T-helper 17 cell (primary cell): ENCODE data around the gene FCN2. TPM values are rescaled to one million over a fixed set of nuclear protein-coding genes. Genes with fewer than 3 reads are reported as not detected.
"Not testable (repeated sequence)": the region's sequence is repeated elsewhere in the genome, so short reads cannot be mapped to it uniquely, and the experiment has no call there.

Source experiments
- ATAC-seq: fragments of 150-1000 bp; cut with Tn5 transposase; 2 replicates; pipeline ENCODE4 v1.10.0; 2021; ENCODE audit warnings: mild to moderate bottlenecking, moderate library complexity
- DNase-seq, 3 donors: peaks; one replicate each; pipeline versions ENCODE4 v3.0.0 to v3.0.0-alpha.2; 2020 to 2021
- H3K9me3 ChIP-seq: one replicate; pipeline ENCODE4 v1.7.0; 2013; ENCODE audit warnings: low read length, mild to moderate bottlenecking; ENCODE audit not compliant: control insufficient read depth, poor library complexity, severe bottlenecking
- H3K27ac Mint-ChIP-seq: one replicate; pipeline ENCODE4 v1.8.0; 2022; ENCODE audit warnings: mild to moderate bottlenecking, moderate library complexity, mixed read lengths
- H3K27me3 Mint-ChIP-seq: one replicate; pipeline ENCODE4 v1.8.0; 2022; ENCODE audit warnings: mixed read lengths
- H3K36me3 Mint-ChIP-seq: one replicate; pipeline ENCODE4 v1.8.0; 2022; ENCODE audit warnings: low read depth, mixed read lengths
- H3K4me1 Mint-ChIP-seq: one replicate; pipeline ENCODE4 v1.8.0; 2022; ENCODE audit warnings: mild to moderate bottlenecking, mixed read lengths
- H3K4me3 Mint-ChIP-seq: one replicate; pipeline ENCODE4 v1.8.0; 2022; ENCODE audit warnings: mild to moderate bottlenecking, moderate library complexity, mixed read lengths
- total RNA-seq, 4 donors: library from RNA in 2 of 4; stranded (reverse) in 2 of 4; gene quantifications; one replicate each; pipeline ENCODE4 v1.2.3 and lab custom pipeline; 2022 to 2026

The FCN2 gene
- total RNA-seq, 2 donors from 2014 or later: not detected

GRCh38 chr9:134852906-134853654 is 27.5 kb upstream of the FCN2 start:
- Mint-ChIP-seq H3K27me3 (peaks cover 1% of the 10 kb centered on the region), H3K4me3 (no peak overlapping the region), H3K27ac (no peak overlapping the region), H3K4me1 (peaks cover under 1% of the 10 kb centered on the region), H3K36me3 (no peaks in the 10 kb centered on the region)
- DNase-seq: no peak
- no peak for ATAC-seq
- no peaks in the 10 kb centered on the region for H3K9me3 ChIP-seq

- ATAC-seq: no peak
- Mint-ChIP-seq H3K27me3 (peaks cover 8% of the 10 kb centered on the region), H3K4me3 (no peak overlapping the region), H3K36me3 (no peaks in the 10 kb centered on the region), H3K4me1 (peaks cover 3% of the 10 kb centered on the region), H3K27ac (no peak overlapping the region)
- no peak for DNase-seq
- no peaks in the 10 kb centered on the region for H3K9me3 ChIP-seq
These were observed 26.7 kb upstream of the FCN2 start for GRCh38 chr9:134853893-134854292.

DNA sequence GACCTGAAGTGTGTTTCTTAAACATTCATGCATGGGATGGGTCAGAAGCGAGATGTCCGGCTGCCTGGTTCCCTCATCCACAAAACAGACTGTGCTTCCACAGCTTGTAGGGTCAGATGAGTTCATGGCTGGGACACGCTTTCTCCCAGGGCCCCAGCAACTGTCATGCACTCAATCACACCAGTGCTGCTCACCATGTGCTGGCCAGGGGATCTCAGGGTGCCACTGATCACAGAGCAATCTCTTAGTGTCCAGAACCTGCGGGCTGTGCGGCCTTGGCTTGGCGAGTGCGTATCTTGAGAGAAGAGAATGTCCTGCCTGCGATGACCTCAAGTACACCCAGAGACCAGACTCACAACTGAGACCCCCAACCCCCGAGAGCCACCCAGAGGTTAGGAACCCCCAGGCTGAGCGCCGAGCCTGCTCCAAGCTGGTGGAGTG is 26.0 kb upstream of the FCN2 start:
- no peaks in the 10 kb centered on the region for H3K9me3 ChIP-seq
- Mint-ChIP-seq H3K27me3 (peaks cover 8% of the 10 kb centered on the region), H3K36me3 (no peaks in the 10 kb centered on the region), H3K4me3 (no peak overlapping the region), H3K27ac (no peak overlapping the region), H3K4me1 (peaks cover 3% of the 10 kb centered on the region)
- no peak for DNase-seq
- no peak for ATAC-seq

DNA sequence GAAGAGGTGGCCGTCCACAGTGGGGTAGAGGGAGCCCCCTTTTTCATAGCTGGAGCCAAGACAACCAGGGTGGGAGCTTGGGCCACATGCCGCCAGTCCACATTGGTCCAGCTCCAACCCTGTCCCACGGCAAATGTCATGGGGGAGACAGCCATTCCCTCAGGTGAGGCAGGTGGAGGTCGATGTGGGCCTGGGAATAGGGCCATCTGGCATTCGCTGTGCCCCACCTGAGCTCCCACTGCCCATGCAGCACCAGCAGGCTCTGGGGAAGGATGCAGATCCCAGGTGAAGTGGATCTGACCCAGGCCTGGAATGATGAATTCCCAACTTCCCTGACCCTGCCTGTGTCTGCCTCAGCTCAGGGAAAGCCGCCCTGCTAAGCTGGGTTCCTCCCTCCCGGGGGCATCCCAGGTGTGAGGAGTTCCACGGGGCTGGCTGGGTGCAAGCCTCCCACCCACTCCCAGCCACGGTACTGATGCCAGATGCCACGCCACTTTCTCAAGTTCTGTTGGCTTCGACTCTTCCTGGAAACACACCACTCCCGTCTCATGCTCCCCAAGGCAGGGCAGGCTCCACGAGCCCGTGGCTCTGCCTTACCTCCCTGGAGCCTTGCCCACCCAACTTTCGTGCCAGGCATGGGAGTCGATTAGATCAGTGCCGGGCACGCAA is 25.2 kb upstream of the FCN2 start:
- no peak for DNase-seq
- no peaks in the 10 kb centered on the region for H3K36me3 Mint-ChIP-seq
- no peak overlapping the region for H3K27ac Mint-ChIP-seq
- H3K4me1 Mint-ChIP-seq: peaks cover 3% of the 10 kb centered on the region
- no peak for ATAC-seq
- H3K4me3 Mint-ChIP-seq: no peak overlapping the region
- peaks cover 8% of the 10 kb centered on the region for H3K27me3 Mint-ChIP-seq
- no peaks in the 10 kb centered on the region for H3K9me3 ChIP-seq

- ATAC-seq (no peak), DNase-seq (no peak)
- H3K4me3 Mint-ChIP-seq: no peak overlapping the region
- peaks cover 3% of the 10 kb centered on the region for H3K4me1 Mint-ChIP-seq
- H3K27ac Mint-ChIP-seq: no peak overlapping the region
- H3K36me3 Mint-ChIP-seq: no peaks in the 10 kb centered on the region
- H3K27me3 Mint-ChIP-seq: peaks cover 12% of the 10 kb centered on the region
- no peaks in the 10 kb centered on the region for H3K9me3 ChIP-seq
These were observed 24.7 kb upstream of the FCN2 start for GRCh38 chr9:134855900-134856377.

- not testable (repeated sequence) for H3K27ac Mint-ChIP-seq, H3K9me3 ChIP-seq, ATAC-seq, H3K4me1 Mint-ChIP-seq, H3K4me3 Mint-ChIP-seq, DNase-seq, H3K36me3 Mint-ChIP-seq
- peaks cover 12% of the 10 kb centered on the region for H3K27me3 Mint-ChIP-seq
These were observed 23.2 kb upstream of the FCN2 start for GRCh38 chr9:134857451-134857850.

- Mint-ChIP-seq H3K4me3 (no peak overlapping the region), H3K27ac (no peak overlapping the region), H3K4me1 (peaks cover 3% of the 10 kb centered on the region), H3K27me3 (peaks cover 12% of the 10 kb centered on the region), H3K36me3 (no peaks in the 10 kb centered on the region)
- no peak for DNase-seq
- no peaks in the 10 kb centered on the region for H3K9me3 ChIP-seq
- ATAC-seq: no peak
These were observed 22.4 kb upstream of the FCN2 start for GRCh38 chr9:134858051-134858841.

GRCh38 chr9:134860510-134860909 is 20.1 kb upstream of the FCN2 start:
- Mint-ChIP-seq H3K27ac (no peak overlapping the region), H3K27me3 (peaks cover 12% of the 10 kb centered on the region), H3K36me3 (no peaks in the 10 kb centered on the region), H3K4me3 (no peak overlapping the region), H3K4me1 (peaks cover 3% of the 10 kb centered on the region)
- ATAC-seq (no peak), DNase-seq (no peak)
- H3K9me3 ChIP-seq: no peaks in the 10 kb centered on the region

- H3K36me3 Mint-ChIP-seq: no peaks in the 10 kb centered on the region
- DNase-seq (no peak), ATAC-seq (no peak)
- H3K27me3 Mint-ChIP-seq: peaks cover 12% of the 10 kb centered on the region
- no peaks in the 10 kb centered on the region for H3K9me3 ChIP-seq
- no peak overlapping the region for H3K27ac Mint-ChIP-seq
- no peak overlapping the region for H3K4me3 Mint-ChIP-seq
- peaks cover 3% of the 10 kb centered on the region for H3K4me1 Mint-ChIP-seq
These were observed 18.8 kb upstream of the FCN2 start for GRCh38 chr9:134861595-134862334.

GRCh38 chr9:134863306-134863902 is 17.2 kb upstream of the FCN2 start:
- Mint-ChIP-seq H3K36me3 (no peaks in the 10 kb centered on the region), H3K4me1 (no peaks in the 10 kb centered on the region), H3K27me3 (peaks cover 12% of the 10 kb centered on the region), H3K4me3 (no peak overlapping the region), H3K27ac (no peak overlapping the region)
- no peak for DNase-seq
- no peaks in the 10 kb centered on the region for H3K9me3 ChIP-seq
- ATAC-seq: no peak

GRCh38 chr9:134863941-134864820 is 16.4 kb upstream of the FCN2 start:
- Mint-ChIP-seq H3K27me3 (peaks cover 8% of the 10 kb centered on the region), H3K36me3 (no peaks in the 10 kb centered on the region), H3K4me1 (no peaks in the 10 kb centered on the region), H3K27ac (no peak overlapping the region), H3K4me3 (no peak overlapping the region)
- H3K9me3 ChIP-seq: no peaks in the 10 kb centered on the region
- DNase-seq (no peak), ATAC-seq (no peak)

DNA sequence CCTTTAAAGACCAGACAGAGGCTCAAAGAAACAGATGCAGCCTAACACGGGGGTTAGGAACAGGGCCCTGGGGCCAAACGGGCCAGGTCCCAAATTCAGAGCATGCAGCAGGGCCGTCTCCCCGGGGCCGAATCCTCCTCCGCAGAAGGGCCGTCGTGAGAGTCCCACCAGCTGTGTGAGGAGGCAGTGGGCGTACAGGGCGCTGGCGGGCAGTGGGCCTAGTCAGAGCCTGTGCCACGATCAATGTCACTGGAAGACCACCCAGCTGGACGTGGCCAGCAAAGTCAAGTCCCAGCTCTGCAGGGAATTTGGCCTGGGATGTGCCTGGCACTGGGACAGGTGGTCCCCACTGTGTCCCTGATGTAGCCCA is 15.8 kb upstream of the FCN2 start:
- no peak for DNase-seq
- H3K4me1 Mint-ChIP-seq: no peaks in the 10 kb centered on the region
- H3K36me3 Mint-ChIP-seq: no peaks in the 10 kb centered on the region

More for the DNA sequence above, 15.8 kb upstream of the FCN2 start:
- Mint-ChIP-seq H3K27ac (no peak overlapping the region), H3K4me3 (no peak overlapping the region), H3K27me3 (peaks cover 13% of the 10 kb centered on the region)
- no peak for ATAC-seq
- no peaks in the 10 kb centered on the region for H3K9me3 ChIP-seq
